ENCODE data around the gene TRIM43B.

GRCh38 chr2:95500854-95501253 lies 16.3 kb upstream of the TRIM43B start:
- TF ChIP-seq CTCF (IDR thresholded peaks at IDR 0.05) = no peak
- TF ChIP-seq POLR2A (IDR thresholded peaks at IDR 0.05) = no peak

Data from esophagus squamous epithelium (tissue), 4 donors.